ENCODE data around the gene ARHGAP10.
A peak's percentile ranks its signal among the peaks of the same experiment; 100 is the strongest.

ARHGAP10 gene

GRCh38 chr4:147731580-147732517 is at the start of gene ARHGAP10:
TSS of gene ARHGAP10 (plus strand) at chr4:147732088. CDS start at chr4:147732302, 214 bp downstream.
- peak; percentile 1 to 54 for DNase-seq

- peak in 1 of 2 experiments; percentile 0 for DNase-seq
Measured at GRCh38 chr4:147682755-147683154, 49.1 kb upstream of the ARHGAP10 start.

- DNase-seq, result peak in 1 of 2 experiments; percentile 6
Measured at GRCh38 chr4:147683188-147683591, 48.7 kb upstream of the ARHGAP10 start.

GRCh38 chr4:147683717-147684700 is 47.9 kb upstream of the ARHGAP10 start, which contains the start of gene PRMT9:
TSS of gene PRMT9 (minus strand) at chr4:147684163. CDS start at chr4:147683987, 176 bp downstream.
- DNase-seq, result peak; percentile 72 to 89

- DNase-seq, result no peak
Measured at GRCh38 chr4:147689067-147689466, 42.8 kb upstream of the ARHGAP10 start.

- no peak for DNase-seq
Measured at GRCh38 chr4:147691820-147692219, 40.1 kb upstream of the ARHGAP10 start.

- DNase-seq, result no peak
Measured at GRCh38 chr4:147693218-147693617, 38.7 kb upstream of the ARHGAP10 start.

GRCh38 chr4:147696866-147697265 is 35.0 kb upstream of the ARHGAP10 start:
- no peak for DNase-seq

GRCh38 chr4:147704846-147705245 is 27.0 kb upstream of the ARHGAP10 start:
- no peak for DNase-seq

- peak in 1 of 2 experiments; percentile 20 for DNase-seq
Measured at GRCh38 chr4:147707892-147708672, 23.8 kb upstream of the ARHGAP10 start.

- no peak for DNase-seq
Measured at GRCh38 chr4:147709999-147710398, 21.9 kb upstream of the ARHGAP10 start.

GRCh38 chr4:147714575-147715401 is 17.1 kb upstream of the ARHGAP10 start:
- no peak for DNase-seq

GRCh38 chr4:147717878-147718277 is 14.0 kb upstream of the ARHGAP10 start:
- DNase-seq, result no peak

GRCh38 chr4:147723326-147723725 is 8.6 kb upstream of the ARHGAP10 start:
- DNase-seq, result no peak

GRCh38 chr4:147724468-147725201 is 7.3 kb upstream of the ARHGAP10 start:
- DNase-seq, result no peak

GRCh38 chr4:147725673-147726072 is 6.2 kb upstream of the ARHGAP10 start:
- DNase-seq, result no peak

GRCh38 chr4:147727476-147728028 is 4.3 kb upstream of the ARHGAP10 start:
- DNase-seq, result no peak

GRCh38 chr4:147730333-147730732 is 1.6 kb upstream of the ARHGAP10 start:
- no peak for DNase-seq

GRCh38 chr4:147732518-147733235 is 789 bp downstream of the ARHGAP10 start:
- DNase-seq, result peak in 1 of 2 experiments; percentile 8
